HCT116 (cell line): ENCODE results near the gene AP2A1. TPM values are rescaled to one million over a fixed set of nuclear protein-coding genes. Genes with fewer than 3 reads are reported as not detected.

Source experiments
- ATAC-seq: fragments of 200-7000 bp; cut with Tn5 transposase; 2 replicates; pipeline ENCODE4 v1.9.1; 2020; ENCODE audit warnings: mild to moderate bottlenecking, moderate library complexity
- BruUV-seq: library from RNA; stranded (reverse); fragments of 400-500 nt; replicated peaks from 2 replicates; lab custom pipeline; 2021; lab: Mats Ljungman, UMichigan
- CTCF ChIA-PET: fragments of 300-600 bp; sonication (Branson Sonifier 250); formaldehyde crosslinking; loops from one replicate; lab custom pipeline; 2021; ENCODE audit warnings: antibody characterized with exemption; lab: Charles Lee
- POLR2A ChIA-PET: fragments of 300-600, 350-600 bp; sonication (Branson Sonifier 250); formaldehyde crosslinking; loops from one replicate; lab custom pipeline; 2021; ENCODE audit warnings: antibody characterized with exemption; lab: Charles Lee
- RAD21 ChIA-PET, 2 experiments: fragments of 300-600 bp; sonication (Branson Sonifier 250); formaldehyde crosslinking; loops; one replicate each; lab custom pipeline; 2023; ENCODE audit warnings: low total read pairs in 2 of 2; ENCODE audit not compliant: uncharacterized antibody in 2 of 2, unreplicated experiment in 2 of 2, low non-redundant PET in 1 of 2; lab: Charles Lee
- DNase-seq: peaks from one replicate; pipeline ENCODE4 v3.0.0-alpha.2; 2010; ENCODE audit warnings: low read depth, low spot score
- H2AFZ ChIP-seq: fragments of 200-600 bp; shearing (Covaris generic), sonication (generic); 2 replicates; pipeline ENCODE4 v1.6.1; 2017; ENCODE audit warnings: low read depth, mixed run types, mixed read lengths, antibody characterized with exemption, low read length; ENCODE audit not compliant: poor library complexity, severe bottlenecking
- H3K27ac ChIP-seq: 2 replicates; pipeline ENCODE4 v1.5.1; 2012; ENCODE audit warnings: low read depth, low read length
- H3K27me3 ChIP-seq: fragments of 200-600 bp; sonication (generic); 2 replicates; pipeline ENCODE4 v1.6.1; 2016; ENCODE audit warnings: mixed run types, low read length, mixed read lengths; ENCODE audit not compliant: insufficient read depth
- H3K36me3 ChIP-seq, 2 experiments: fragments of 200-500 bp in 1 of 2; fragments of 200-600 bp in 1 of 2; sonication (Bioruptor generic) in 1 of 2; sonication (generic) in 1 of 2; 2 replicates each; pipeline versions ENCODE4 v1.5.1 to v1.6.1; 2014 to 2016; ENCODE audit warnings: low read length in 2 of 2, inconsistent platforms in 1 of 2, mixed read lengths in 1 of 2, mixed run types in 1 of 2; ENCODE audit not compliant: insufficient read depth in 2 of 2, control insufficient read depth in 1 of 2
- H3K4me1 ChIP-seq, 2 experiments: fragments of 200-600 bp in 1 of 2; sonication (generic) in 1 of 2; 2 replicates each; pipeline versions ENCODE4 v1.5.1 to v1.6.1; 2012 to 2017; ENCODE audit warnings: low read length in 2 of 2, inconsistent platforms in 1 of 2, mild to moderate bottlenecking in 1 of 2, mixed read lengths in 1 of 2, mixed run types in 1 of 2, moderate library complexity in 1 of 2; ENCODE audit not compliant: insufficient read depth in 2 of 2, control insufficient read depth in 1 of 2
- H3K4me2 ChIP-seq: fragments of 200-600 bp; sonication (generic); 2 replicates; pipeline ENCODE4 v1.6.1; 2017; ENCODE audit warnings: mixed run types, low read length, mixed read lengths
- H3K4me3 ChIP-seq, 2 experiments: fragments of 200-600 bp in 1 of 2; sonication (generic) in 1 of 2; replicated peaks in 1 of 2; 2 replicates each; pipeline ENCODE4 v1.5.1; 2011 to 2016; ENCODE audit warnings: low read length in 2 of 2, control low read depth in 1 of 2, low read depth in 1 of 2, mild to moderate bottlenecking in 1 of 2, mixed read lengths in 1 of 2, mixed run types in 1 of 2
- H3K79me2 ChIP-seq: fragments of 200-600 bp; sonication (generic); 2 replicates; pipeline ENCODE4 v1.6.1; 2017; ENCODE audit warnings: mild to moderate bottlenecking, mixed run types, low read length, moderate library complexity, mixed read lengths; ENCODE audit not compliant: insufficient read depth
- H3K9ac ChIP-seq: fragments of 200-600 bp; sonication (generic); 2 replicates; pipeline ENCODE4 v1.6.1; 2016; ENCODE audit warnings: low read length, mixed read lengths
- H3K9me2 ChIP-seq: fragments of 200-600 bp; sonication (generic), shearing (Covaris generic); 2 replicates; pipeline ENCODE4 v1.6.1; 2017; ENCODE audit warnings: mixed run types, mild to moderate bottlenecking, moderate library complexity; ENCODE audit not compliant: insufficient read depth
- H3K9me3 ChIP-seq, 2 experiments: fragments of 200-500 bp in 1 of 2; fragments of 200-600 bp in 1 of 2; sonication (Bioruptor generic) in 1 of 2; sonication (generic) in 1 of 2; 2 replicates each; pipeline ENCODE4 v1.6.1; 2014 to 2017; ENCODE audit warnings: low read length in 2 of 2, mixed read lengths in 2 of 2, inconsistent platforms in 1 of 2, low read depth in 1 of 2, mild to moderate bottlenecking in 1 of 2, mixed run types in 1 of 2, moderate library complexity in 1 of 2; ENCODE audit not compliant: control insufficient read depth in 1 of 2, insufficient read depth in 1 of 2
- H4K20me1 ChIP-seq: fragments of 200-600 bp; sonication (generic), shearing (Covaris generic); 2 replicates; pipeline ENCODE4 v1.6.1; 2017; ENCODE audit warnings: mixed run types, mild to moderate bottlenecking, moderate library complexity; ENCODE audit not compliant: insufficient read depth
- CTCF ChIP-seq, 3 experiments: fragments of 200-600 bp in 1 of 3; sonication (generic) in 1 of 3; IDR thresholded peaks in 2 of 3; conservative IDR thresholded peaks in 1 of 3; 2 replicates each; pipeline ENCODE4 v1.5.1; 2012 to 2017; ENCODE audit warnings: low read depth in 2 of 3, low read length in 2 of 3, antibody characterized with exemption in 1 of 3, borderline replicate concordance in 1 of 3, control low read depth in 1 of 3, mild to moderate bottlenecking in 1 of 3, mixed read lengths in 1 of 3, mixed run types in 1 of 3, moderate library complexity in 1 of 3; ENCODE audit not compliant: insufficient read depth in 1 of 3
- EGR1 ChIP-seq: IDR thresholded peaks from 2 replicates; pipeline ENCODE4 v1.6.1; 2012; ENCODE audit warnings: low read depth
- ELF1 ChIP-seq: IDR thresholded peaks from 2 replicates; pipeline ENCODE4 v1.6.1; 2012; ENCODE audit warnings: low read depth, borderline replicate concordance
- EZH2 ChIP-seq: fragments of 200-600 bp; sonication (generic); IDR thresholded peaks from 2 replicates; pipeline ENCODE4 v1.6.1; 2017; ENCODE audit warnings: antibody characterized with exemption, mixed run types
- FOSL1 ChIP-seq: IDR thresholded peaks from 2 replicates; pipeline ENCODE4 v1.6.1; 2012; ENCODE audit warnings: low read depth
- POLR2AphosphoS5 ChIP-seq: IDR thresholded peaks from 2 replicates; pipeline ENCODE4 v1.6.1; 2011; ENCODE audit warnings: mild to moderate bottlenecking, low read depth, low read length, moderate library complexity
- SIN3A ChIP-seq: IDR thresholded peaks from 2 replicates; pipeline ENCODE4 v1.6.1; 2012; ENCODE audit warnings: low read depth
- SRF ChIP-seq: IDR thresholded peaks from 2 replicates; pipeline ENCODE4 v1.6.1; 2012; ENCODE audit warnings: low read depth
- TCF7L2 ChIP-seq: IDR thresholded peaks from 2 replicates; pipeline ENCODE4 v1.7.0; 2011; ENCODE audit warnings: borderline replicate concordance, inconsistent platforms; ENCODE audit not compliant: insufficient read depth, insufficient read length; ENCODE audit errors: extremely low read depth
- intact Hi-C: fragments of 100-400 bp; cut with micrococcal nuclease; formaldehyde crosslinking; loops from 2 replicates; pipeline ENCODE4 v1.10.0; 2022
- total RNA-seq: library from RNA; stranded (reverse); gene quantifications from one replicate; pipeline ENCODE4 v1.2.1, GENCODE V29; 2021; ENCODE audit not compliant: unreplicated experiment
- TF ChIP-seq, protein P1 (sequence below): IDR thresholded peaks from 2 replicates; pipeline ENCODE4 v1.6.1; 2011; ENCODE audit warnings: mild to moderate bottlenecking, low read length, moderate library complexity; ENCODE audit not compliant: insufficient replicate concordance; ENCODE audit errors: extremely low read depth
- TF ChIP-seq, protein P2 (sequence below): IDR thresholded peaks from 2 replicates; pipeline ENCODE4 v1.6.1; 2012; ENCODE audit warnings: low read depth

AP2A1 gene
- total RNA-seq, 1 experiment from 2014 or later: 102 TPM

- ChIA-PET CTCF (no interaction called here), RAD21 (no interaction called here), POLR2A (no interaction called here)
- intact Hi-C loops: no loop called here
- Histone ChIP-seq H3K4me2 (no peak overlapping the region), H3K27ac (no peak overlapping the region), H3K79me2 (no peaks in the 10 kb centered on the region), H4K20me1 (no peaks in the 10 kb centered on the region), H3K9me2 (no peaks in the 10 kb centered on the region), H3K9ac (no peak overlapping the region), H3K4me3 (no peak overlapping the region), H3K36me3 (no peaks in the 10 kb centered on the region), H2AFZ (no peak overlapping the region), H3K27me3 (no peaks in the 10 kb centered on the region), H3K9me3 (no peaks in the 10 kb centered on the region), H3K4me1 (no peaks in the 10 kb centered on the region)
- DNase-seq (no peak), ATAC-seq (no peak)
- no peak for TF ChIP-seq SIN3A
- no peak for TF ChIP-seq SRF
- TF ChIP-seq, protein P1, sequence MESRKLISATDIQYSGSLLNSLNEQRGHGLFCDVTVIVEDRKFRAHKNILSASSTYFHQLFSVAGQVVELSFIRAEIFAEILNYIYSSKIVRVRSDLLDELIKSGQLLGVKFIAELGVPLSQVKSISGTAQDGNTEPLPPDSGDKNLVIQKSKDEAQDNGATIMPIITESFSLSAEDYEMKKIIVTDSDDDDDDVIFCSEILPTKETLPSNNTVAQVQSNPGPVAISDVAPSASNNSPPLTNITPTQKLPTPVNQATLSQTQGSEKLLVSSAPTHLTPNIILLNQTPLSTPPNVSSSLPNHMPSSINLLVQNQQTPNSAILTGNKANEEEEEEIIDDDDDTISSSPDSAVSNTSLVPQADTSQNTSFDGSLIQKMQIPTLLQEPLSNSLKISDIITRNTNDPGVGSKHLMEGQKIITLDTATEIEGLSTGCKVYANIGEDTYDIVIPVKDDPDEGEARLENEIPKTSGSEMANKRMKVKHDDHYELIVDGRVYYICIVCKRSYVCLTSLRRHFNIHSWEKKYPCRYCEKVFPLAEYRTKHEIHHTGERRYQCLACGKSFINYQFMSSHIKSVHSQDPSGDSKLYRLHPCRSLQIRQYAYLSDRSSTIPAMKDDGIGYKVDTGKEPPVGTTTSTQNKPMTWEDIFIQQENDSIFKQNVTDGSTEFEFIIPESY: no peak
- no peak for TF ChIP-seq ELF1
- no peak for TF ChIP-seq EGR1
- TF ChIP-seq FOSL1: no peak
- TF ChIP-seq EZH2: no peak
- TF ChIP-seq TCF7L2: no peak
- TF ChIP-seq, protein P2, sequence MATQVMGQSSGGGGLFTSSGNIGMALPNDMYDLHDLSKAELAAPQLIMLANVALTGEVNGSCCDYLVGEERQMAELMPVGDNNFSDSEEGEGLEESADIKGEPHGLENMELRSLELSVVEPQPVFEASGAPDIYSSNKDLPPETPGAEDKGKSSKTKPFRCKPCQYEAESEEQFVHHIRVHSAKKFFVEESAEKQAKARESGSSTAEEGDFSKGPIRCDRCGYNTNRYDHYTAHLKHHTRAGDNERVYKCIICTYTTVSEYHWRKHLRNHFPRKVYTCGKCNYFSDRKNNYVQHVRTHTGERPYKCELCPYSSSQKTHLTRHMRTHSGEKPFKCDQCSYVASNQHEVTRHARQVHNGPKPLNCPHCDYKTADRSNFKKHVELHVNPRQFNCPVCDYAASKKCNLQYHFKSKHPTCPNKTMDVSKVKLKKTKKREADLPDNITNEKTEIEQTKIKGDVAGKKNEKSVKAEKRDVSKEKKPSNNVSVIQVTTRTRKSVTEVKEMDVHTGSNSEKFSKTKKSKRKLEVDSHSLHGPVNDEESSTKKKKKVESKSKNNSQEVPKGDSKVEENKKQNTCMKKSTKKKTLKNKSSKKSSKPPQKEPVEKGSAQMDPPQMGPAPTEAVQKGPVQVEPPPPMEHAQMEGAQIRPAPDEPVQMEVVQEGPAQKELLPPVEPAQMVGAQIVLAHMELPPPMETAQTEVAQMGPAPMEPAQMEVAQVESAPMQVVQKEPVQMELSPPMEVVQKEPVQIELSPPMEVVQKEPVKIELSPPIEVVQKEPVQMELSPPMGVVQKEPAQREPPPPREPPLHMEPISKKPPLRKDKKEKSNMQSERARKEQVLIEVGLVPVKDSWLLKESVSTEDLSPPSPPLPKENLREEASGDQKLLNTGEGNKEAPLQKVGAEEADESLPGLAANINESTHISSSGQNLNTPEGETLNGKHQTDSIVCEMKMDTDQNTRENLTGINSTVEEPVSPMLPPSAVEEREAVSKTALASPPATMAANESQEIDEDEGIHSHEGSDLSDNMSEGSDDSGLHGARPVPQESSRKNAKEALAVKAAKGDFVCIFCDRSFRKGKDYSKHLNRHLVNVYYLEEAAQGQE: no peak
- TF ChIP-seq POLR2AphosphoS5: no peak
- no peak for TF ChIP-seq CTCF (IDR thresholded peaks at IDR 0.05 in 2 of 3, conservative IDR thresholded peaks at IDR 0.05 in 1 of 3; ENCODE audit: borderline replicate concordance in 1 of 3, insufficient read depth in 1 of 3, low read depth in 2 of 3, low read length in 2 of 3)
- no TSS peak for BruUV-seq
Observed at GRCh38 chr19:49739098-49739497, 27.7 kb upstream of the AP2A1 start.
